GM23338 (cell line): Measurements from ENCODE around the gene GPC6. TPM values are rescaled to one million over a fixed set of nuclear protein-coding genes. Genes with fewer than 3 reads are reported as not detected.
A peak's percentile ranks its signal among the peaks of the same experiment; 100 is the strongest.
"Not testable (repeated sequence)": the region's sequence is repeated elsewhere in the genome, so short reads cannot be mapped to it uniquely, and the experiment has no call there.

Source experiments
- ATAC-seq: fragments of 200-7000 bp; cut with Tn5 transposase; 3 replicates; pipeline ENCODE4 v1.9.1; 2020
- DNase-seq: peaks from one replicate; pipeline ENCODE4 v3.0.0-alpha.2; 2015; ENCODE audit warnings: low spot score
- H2AFZ ChIP-seq: fragments of 200-600 bp; sonication (generic); 2 replicates; pipeline ENCODE4 v1.8.0; 2016; ENCODE audit warnings: antibody characterized with exemption, mild to moderate bottlenecking, moderate library complexity
- H3F3A ChIP-seq: fragments of 200-600 bp; sonication (generic); replicated peaks from 2 replicates; pipeline ENCODE4 v1.8.0; 2017; ENCODE audit warnings: antibody characterized with exemption, mixed run types, low read depth
- H3K27ac ChIP-seq: fragments of 200-600 bp; sonication (generic); 2 replicates; pipeline ENCODE4 v1.6.1; 2016; ENCODE audit warnings: low read depth
- H3K27me3 ChIP-seq: fragments of 200-600 bp; sonication (generic); 2 replicates; pipeline ENCODE4 v1.8.0; 2016; ENCODE audit warnings: mild to moderate bottlenecking, mixed run types, moderate library complexity; ENCODE audit not compliant: insufficient read depth
- H3K36me3 ChIP-seq: fragments of 200-600 bp; sonication (generic); 2 replicates; pipeline ENCODE4 v1.8.0; 2016; ENCODE audit warnings: mild to moderate bottlenecking; ENCODE audit not compliant: insufficient read depth
- H3K4me1 ChIP-seq: fragments of 200-600 bp; sonication (generic); 2 replicates; pipeline ENCODE4 v1.8.0; 2016; ENCODE audit warnings: mild to moderate bottlenecking, moderate library complexity; ENCODE audit not compliant: insufficient read depth
- H3K4me2 ChIP-seq: fragments of 200-600 bp; sonication (generic); 2 replicates; pipeline ENCODE4 v1.7.1; 2017; ENCODE audit warnings: mixed run types
- H3K4me3 ChIP-seq: fragments of 200-600 bp; sonication (generic); 2 replicates; pipeline ENCODE4 v1.6.1; 2016; ENCODE audit warnings: mixed run types
- H3K79me2 ChIP-seq: fragments of 200-600 bp; sonication (generic); replicated peaks from 2 replicates; pipeline ENCODE4 v1.8.0; 2017; ENCODE audit warnings: mild to moderate bottlenecking; ENCODE audit not compliant: insufficient read depth
- H3K9me2 ChIP-seq: fragments of 200-600 bp; sonication (generic); 2 replicates; pipeline ENCODE4 v1.8.0; 2017; ENCODE audit not compliant: insufficient read depth
- H4K20me1 ChIP-seq: fragments of 200-600 bp; sonication (generic); replicated peaks from 2 replicates; pipeline ENCODE4 v1.8.0; 2017; ENCODE audit warnings: mild to moderate bottlenecking; ENCODE audit not compliant: insufficient read depth
- H3K27ac Mint-ChIP-seq: 2 replicates; pipeline ENCODE4 v1.8.0; 2020; ENCODE audit warnings: inconsistent platforms, mild to moderate bottlenecking, moderate library complexity, mixed read lengths
- H3K27me3 Mint-ChIP-seq: 3 replicates; pipeline ENCODE4 v1.8.0; 2022; ENCODE audit warnings: low read depth, mild to moderate bottlenecking, moderate library complexity, mixed read lengths, inconsistent platforms; ENCODE audit not compliant: insufficient read depth, poor library complexity
- H3K36me3 Mint-ChIP-seq: 3 replicates; pipeline ENCODE4 v1.8.0; 2021; ENCODE audit warnings: low read depth, mild to moderate bottlenecking, inconsistent platforms, moderate library complexity, mixed read lengths
- H3K4me1 Mint-ChIP-seq: 3 replicates; pipeline ENCODE4 v1.8.0; 2020; ENCODE audit warnings: mild to moderate bottlenecking, inconsistent platforms, mixed read lengths
- H3K4me3 Mint-ChIP-seq: 3 replicates; pipeline ENCODE4 v1.8.0; 2021; ENCODE audit warnings: moderate library complexity, mild to moderate bottlenecking, inconsistent platforms, mixed read lengths
- H3K9me3 Mint-ChIP-seq: 3 replicates; pipeline ENCODE4 v1.8.0; 2020; ENCODE audit warnings: moderate library complexity, mild to moderate bottlenecking, inconsistent platforms, mixed read lengths
- CREB1 ChIP-seq: fragments of 250-450 bp; sonication (Bioruptor Pico); IDR thresholded peaks from 2 replicates; pipeline ENCODE4 v1.5.0; 2020; ENCODE audit warnings: low read depth, mild to moderate bottlenecking, moderate library complexity
- EZH2phosphoT487 ChIP-seq: fragments of 200-600 bp; sonication (generic); IDR thresholded peaks from one replicate; pipeline ENCODE4 v1.8.1; 2018; ENCODE audit warnings: antibody characterized with exemption; ENCODE audit not compliant: unreplicated experiment
- ZNF114 ChIP-seq: fragments of 250-450 bp; sonication (Bioruptor Pico); IDR thresholded peaks from 2 replicates; pipeline ENCODE4 v1.5.0; 2020; ENCODE audit warnings: mild to moderate bottlenecking, moderate library complexity
- polyA plus RNA-seq: library from polyadenylated mRNA; unstranded; fragments of >200 nt; fragmentation: Nextera tagmentation; extraction: Ambion mirVana; gene quantifications from 2 replicates; pipeline ENCODE4 v1.2.1, GENCODE V29; 2016
- total RNA-seq: library from RNA; depleted of rRNA; stranded (reverse); fragments of >200 nt; shearing (Covaris generic); gene quantifications from 2 replicates; pipeline ENCODE4 v1.2.3, GENCODE V29; 2014
- TF ChIP-seq, protein P1 (sequence below): IDR thresholded peaks from 2 replicates; pipeline ENCODE4 v1.6.1; 2016; ENCODE audit warnings: antibody characterized with exemption
- TF ChIP-seq, protein P2 (sequence below), 2 experiments: fragments of 200-600 bp in 1 of 2; sonication (generic) in 1 of 2; conservative IDR thresholded peaks; 2 replicates each; pipeline versions ENCODE4 v1.5.1 to v1.6.1; 2016 to 2017; ENCODE audit warnings: antibody characterized with exemption in 2 of 2, low read depth in 2 of 2, mild to moderate bottlenecking in 2 of 2, moderate library complexity in 1 of 2
- TF ChIP-seq, protein P3 (sequence below): fragments of 250-450 bp; sonication (Bioruptor Pico); IDR thresholded peaks from 2 replicates; pipeline ENCODE4 v1.5.0; 2020; ENCODE audit warnings: mild to moderate bottlenecking, moderate library complexity
- TF ChIP-seq, protein P4 (sequence below): IDR thresholded peaks from one replicate; pipeline ENCODE4 v1.6.1; 2018; ENCODE audit warnings: antibody characterized with exemption; ENCODE audit not compliant: unreplicated experiment

The GPC6 gene
- total and polyA plus RNA-seq, 2 experiments from 2014 or later: 6.4 to 28.6 TPM

DNA sequence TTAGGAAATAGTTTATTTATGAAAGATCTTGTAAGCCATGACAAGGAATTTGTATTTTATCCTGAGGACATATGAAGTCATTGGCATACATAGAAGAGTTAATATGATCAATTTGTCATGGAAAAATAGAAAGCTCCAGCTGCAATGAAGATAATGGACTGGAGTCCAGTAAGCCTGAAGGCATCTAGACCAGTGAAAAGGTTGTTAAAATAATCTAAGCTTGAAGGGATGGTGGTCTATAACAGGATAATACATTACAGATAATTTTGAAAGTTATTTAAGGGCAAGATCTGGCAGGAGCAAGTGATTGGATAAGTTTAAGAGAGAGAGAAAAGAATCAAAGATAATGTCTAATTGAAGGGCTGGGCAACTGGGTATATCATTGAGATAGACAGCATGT lies 224.2 kb downstream of the GPC6 start (continued):
- TF ChIP-seq, protein P1, sequence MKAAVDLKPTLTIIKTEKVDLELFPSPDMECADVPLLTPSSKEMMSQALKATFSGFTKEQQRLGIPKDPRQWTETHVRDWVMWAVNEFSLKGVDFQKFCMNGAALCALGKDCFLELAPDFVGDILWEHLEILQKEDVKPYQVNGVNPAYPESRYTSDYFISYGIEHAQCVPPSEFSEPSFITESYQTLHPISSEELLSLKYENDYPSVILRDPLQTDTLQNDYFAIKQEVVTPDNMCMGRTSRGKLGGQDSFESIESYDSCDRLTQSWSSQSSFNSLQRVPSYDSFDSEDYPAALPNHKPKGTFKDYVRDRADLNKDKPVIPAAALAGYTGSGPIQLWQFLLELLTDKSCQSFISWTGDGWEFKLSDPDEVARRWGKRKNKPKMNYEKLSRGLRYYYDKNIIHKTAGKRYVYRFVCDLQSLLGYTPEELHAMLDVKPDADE: no peak

DNA sequence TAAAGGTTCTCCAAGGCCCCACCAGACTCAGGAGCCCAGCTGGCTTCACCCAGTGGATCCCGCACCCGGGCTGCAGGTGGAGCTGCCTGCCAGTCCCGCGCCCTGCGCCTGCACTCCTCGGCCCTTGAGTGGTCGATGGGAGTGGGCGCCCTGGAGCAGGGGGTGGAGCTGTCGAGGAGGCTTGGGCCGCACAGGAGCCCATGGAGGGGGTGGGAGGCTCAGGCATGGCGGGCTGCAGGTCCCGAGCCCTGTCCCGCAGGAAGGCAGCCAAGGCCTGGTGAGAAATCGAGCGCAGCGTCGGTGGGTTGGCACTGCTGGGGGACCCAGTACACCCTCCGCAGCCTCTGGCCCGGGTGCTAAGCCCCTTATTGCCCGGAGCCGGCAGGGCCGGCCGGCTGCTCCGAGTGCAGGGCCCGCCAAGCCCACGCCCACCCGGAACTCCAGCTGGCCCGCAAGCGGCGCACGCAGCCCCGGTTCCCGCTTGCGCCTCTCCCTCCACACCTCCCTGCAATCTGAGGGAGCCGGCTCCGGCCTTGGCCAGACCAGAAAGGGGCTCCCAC lies 228.1 kb downstream of the GPC6 start:
- H3K9me3 Mint-ChIP-seq, H3K4me2 ChIP-seq, H3K27me3 Mint-ChIP-seq, ATAC-seq, H3K4me3 ChIP-seq, H3K9me2 ChIP-seq, H3K27me3 ChIP-seq, H3K4me3 Mint-ChIP-seq, H3F3A ChIP-seq, H3K27ac ChIP-seq, H4K20me1 ChIP-seq, H3K79me2 ChIP-seq, H3K27ac Mint-ChIP-seq, H3K4me1 ChIP-seq, H3K36me3 ChIP-seq, H2AFZ ChIP-seq, H3K36me3 Mint-ChIP-seq: not testable (repeated sequence)
- peak; percentile 9 for DNase-seq
- H3K4me1 Mint-ChIP-seq: peaks cover 10% of the 10 kb centered on the region; the same call in 2 of the 3 replicates
- TF ChIP-seq, protein P2, sequence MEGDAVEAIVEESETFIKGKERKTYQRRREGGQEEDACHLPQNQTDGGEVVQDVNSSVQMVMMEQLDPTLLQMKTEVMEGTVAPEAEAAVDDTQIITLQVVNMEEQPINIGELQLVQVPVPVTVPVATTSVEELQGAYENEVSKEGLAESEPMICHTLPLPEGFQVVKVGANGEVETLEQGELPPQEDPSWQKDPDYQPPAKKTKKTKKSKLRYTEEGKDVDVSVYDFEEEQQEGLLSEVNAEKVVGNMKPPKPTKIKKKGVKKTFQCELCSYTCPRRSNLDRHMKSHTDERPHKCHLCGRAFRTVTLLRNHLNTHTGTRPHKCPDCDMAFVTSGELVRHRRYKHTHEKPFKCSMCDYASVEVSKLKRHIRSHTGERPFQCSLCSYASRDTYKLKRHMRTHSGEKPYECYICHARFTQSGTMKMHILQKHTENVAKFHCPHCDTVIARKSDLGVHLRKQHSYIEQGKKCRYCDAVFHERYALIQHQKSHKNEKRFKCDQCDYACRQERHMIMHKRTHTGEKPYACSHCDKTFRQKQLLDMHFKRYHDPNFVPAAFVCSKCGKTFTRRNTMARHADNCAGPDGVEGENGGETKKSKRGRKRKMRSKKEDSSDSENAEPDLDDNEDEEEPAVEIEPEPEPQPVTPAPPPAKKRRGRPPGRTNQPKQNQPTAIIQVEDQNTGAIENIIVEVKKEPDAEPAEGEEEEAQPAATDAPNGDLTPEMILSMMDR (conservative IDR thresholded peaks at IDR 0.05; ENCODE audit: low read depth in 2 of 2): peak in 1 of 2 experiments; percentile 25; a peak in 1 of 4 replicates

DNA sequence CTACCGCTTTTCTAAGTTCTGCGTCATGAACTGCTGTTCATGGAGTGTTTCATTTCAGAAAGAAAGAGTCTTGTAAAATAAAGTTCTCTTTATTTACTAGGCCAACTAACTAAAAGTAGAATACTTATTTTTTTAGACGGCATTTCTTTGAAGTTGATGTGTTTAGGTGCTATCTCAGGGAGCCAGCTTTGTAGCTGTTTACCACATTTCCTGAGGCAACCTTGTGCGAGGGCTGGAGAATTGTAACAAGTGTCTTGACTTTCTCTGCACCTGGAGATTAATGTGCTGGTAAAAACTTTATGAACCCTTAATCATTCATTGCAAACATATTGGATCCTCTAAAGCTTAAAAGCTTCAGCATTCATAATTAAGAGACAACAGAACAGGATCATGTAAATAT lies 229.3 kb downstream of the GPC6 start:
- no peak overlapping the region for H2AFZ ChIP-seq
- H3F3A ChIP-seq: no peaks in the 10 kb centered on the region
- H3K9me2 ChIP-seq: no peaks in the 10 kb centered on the region
- H3K4me3 Mint-ChIP-seq: no peak overlapping the region
- no peaks in the 10 kb centered on the region for H3K27me3 ChIP-seq
- H3K4me3 ChIP-seq: no peak overlapping the region
- H3K27me3 Mint-ChIP-seq: no peaks in the 10 kb centered on the region
- 0 out of 2 replicates have a peak, but pooled peaks cover 3% of the 10 kb centered on the region for H3K79me2 ChIP-seq
- H3K36me3 Mint-ChIP-seq: no peaks in the 10 kb centered on the region
- no peak overlapping the region for H3K27ac ChIP-seq
- H3K4me2 ChIP-seq: no peak overlapping the region
- H3K36me3 ChIP-seq: no peaks in the 10 kb centered on the region
- H3K27ac Mint-ChIP-seq: no peak overlapping the region
- no peaks in the 10 kb centered on the region for H4K20me1 ChIP-seq
- peaks cover 9% of the 10 kb centered on the region; the same call in 2 of the 3 replicates for H3K4me1 Mint-ChIP-seq
- DNase-seq: no peak
- no peaks in the 10 kb centered on the region for H3K4me1 ChIP-seq
- H3K9me3 Mint-ChIP-seq: peaks cover 4% of the 10 kb centered on the region; the same call in 2 of the 3 replicates
- no peak for ATAC-seq
- TF ChIP-seq, protein P3, sequence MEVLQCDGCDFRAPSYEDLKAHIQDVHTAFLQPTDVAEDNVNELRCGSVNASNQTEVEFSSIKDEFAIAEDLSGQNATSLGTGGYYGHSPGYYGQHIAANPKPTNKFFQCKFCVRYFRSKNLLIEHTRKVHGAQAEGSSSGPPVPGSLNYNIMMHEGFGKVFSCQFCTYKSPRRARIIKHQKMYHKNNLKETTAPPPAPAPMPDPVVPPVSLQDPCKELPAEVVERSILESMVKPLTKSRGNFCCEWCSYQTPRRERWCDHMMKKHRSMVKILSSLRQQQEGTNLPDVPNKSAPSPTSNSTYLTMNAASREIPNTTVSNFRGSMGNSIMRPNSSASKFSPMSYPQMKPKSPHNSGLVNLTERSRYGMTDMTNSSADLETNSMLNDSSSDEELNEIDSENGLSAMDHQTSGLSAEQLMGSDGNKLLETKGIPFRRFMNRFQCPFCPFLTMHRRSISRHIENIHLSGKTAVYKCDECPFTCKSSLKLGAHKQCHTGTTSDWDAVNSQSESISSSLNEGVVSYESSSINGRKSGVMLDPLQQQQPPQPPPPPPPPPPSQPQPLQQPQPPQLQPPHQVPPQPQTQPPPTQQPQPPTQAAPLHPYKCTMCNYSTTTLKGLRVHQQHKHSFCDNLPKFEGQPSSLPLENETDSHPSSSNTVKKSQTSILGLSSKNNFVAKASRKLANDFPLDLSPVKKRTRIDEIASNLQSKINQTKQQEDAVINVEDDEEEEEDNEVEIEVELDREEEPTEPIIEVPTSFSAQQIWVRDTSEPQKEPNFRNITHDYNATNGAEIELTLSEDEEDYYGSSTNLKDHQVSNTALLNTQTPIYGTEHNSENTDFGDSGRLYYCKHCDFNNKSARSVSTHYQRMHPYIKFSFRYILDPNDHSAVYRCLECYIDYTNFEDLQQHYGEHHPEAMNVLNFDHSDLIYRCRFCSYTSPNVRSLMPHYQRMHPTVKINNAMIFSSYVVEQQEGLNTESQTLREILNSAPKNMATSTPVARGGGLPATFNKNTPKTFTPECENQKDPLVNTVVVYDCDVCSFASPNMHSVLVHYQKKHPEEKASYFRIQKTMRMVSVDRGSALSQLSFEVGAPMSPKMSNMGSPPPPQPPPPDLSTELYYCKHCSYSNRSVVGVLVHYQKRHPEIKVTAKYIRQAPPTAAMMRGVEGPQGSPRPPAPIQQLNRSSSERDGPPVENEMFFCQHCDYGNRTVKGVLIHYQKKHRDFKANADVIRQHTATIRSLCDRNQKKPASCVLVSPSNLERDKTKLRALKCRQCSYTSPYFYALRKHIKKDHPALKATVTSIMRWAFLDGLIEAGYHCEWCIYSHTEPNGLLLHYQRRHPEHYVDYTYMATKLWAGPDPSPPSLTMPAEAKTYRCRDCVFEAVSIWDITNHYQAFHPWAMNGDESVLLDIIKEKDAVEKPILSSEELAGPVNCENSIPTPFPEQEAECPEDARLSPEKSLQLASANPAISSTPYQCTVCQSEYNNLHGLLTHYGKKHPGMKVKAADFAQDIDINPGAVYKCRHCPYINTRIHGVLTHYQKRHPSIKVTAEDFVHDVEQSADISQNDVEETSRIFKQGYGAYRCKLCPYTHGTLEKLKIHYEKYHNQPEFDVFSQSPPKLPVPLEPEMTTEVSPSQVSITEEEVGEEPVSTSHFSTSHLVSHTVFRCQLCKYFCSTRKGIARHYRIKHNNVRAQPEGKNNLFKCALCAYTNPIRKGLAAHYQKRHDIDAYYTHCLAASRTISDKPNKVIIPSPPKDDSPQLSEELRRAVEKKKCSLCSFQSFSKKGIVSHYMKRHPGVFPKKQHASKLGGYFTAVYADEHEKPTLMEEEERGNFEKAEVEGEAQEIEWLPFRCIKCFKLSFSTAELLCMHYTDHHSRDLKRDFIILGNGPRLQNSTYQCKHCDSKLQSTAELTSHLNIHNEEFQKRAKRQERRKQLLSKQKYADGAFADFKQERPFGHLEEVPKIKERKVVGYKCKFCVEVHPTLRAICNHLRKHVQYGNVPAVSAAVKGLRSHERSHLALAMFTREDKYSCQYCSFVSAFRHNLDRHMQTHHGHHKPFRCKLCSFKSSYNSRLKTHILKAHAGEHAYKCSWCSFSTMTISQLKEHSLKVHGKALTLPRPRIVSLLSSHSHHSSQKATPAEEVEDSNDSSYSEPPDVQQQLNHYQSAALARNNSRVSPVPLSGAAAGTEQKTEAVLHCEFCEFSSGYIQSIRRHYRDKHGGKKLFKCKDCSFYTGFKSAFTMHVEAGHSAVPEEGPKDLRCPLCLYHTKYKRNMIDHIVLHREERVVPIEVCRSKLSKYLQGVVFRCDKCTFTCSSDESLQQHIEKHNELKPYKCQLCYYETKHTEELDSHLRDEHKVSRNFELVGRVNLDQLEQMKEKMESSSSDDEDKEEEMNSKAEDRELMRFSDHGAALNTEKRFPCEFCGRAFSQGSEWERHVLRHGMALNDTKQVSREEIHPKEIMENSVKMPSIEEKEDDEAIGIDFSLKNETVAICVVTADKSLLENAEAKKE (CRISPR knock-in tag): no peak
- TF ChIP-seq, protein P4, sequence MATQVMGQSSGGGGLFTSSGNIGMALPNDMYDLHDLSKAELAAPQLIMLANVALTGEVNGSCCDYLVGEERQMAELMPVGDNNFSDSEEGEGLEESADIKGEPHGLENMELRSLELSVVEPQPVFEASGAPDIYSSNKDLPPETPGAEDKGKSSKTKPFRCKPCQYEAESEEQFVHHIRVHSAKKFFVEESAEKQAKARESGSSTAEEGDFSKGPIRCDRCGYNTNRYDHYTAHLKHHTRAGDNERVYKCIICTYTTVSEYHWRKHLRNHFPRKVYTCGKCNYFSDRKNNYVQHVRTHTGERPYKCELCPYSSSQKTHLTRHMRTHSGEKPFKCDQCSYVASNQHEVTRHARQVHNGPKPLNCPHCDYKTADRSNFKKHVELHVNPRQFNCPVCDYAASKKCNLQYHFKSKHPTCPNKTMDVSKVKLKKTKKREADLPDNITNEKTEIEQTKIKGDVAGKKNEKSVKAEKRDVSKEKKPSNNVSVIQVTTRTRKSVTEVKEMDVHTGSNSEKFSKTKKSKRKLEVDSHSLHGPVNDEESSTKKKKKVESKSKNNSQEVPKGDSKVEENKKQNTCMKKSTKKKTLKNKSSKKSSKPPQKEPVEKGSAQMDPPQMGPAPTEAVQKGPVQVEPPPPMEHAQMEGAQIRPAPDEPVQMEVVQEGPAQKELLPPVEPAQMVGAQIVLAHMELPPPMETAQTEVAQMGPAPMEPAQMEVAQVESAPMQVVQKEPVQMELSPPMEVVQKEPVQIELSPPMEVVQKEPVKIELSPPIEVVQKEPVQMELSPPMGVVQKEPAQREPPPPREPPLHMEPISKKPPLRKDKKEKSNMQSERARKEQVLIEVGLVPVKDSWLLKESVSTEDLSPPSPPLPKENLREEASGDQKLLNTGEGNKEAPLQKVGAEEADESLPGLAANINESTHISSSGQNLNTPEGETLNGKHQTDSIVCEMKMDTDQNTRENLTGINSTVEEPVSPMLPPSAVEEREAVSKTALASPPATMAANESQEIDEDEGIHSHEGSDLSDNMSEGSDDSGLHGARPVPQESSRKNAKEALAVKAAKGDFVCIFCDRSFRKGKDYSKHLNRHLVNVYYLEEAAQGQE: no peak
- TF ChIP-seq ZNF114 (CRISPR knock-in tag) (no peak), CREB1 (no peak), EZH2phosphoT487 (no peak)
